Mesothelial cell of epicardium (in vitro differentiated cells): ENCODE results near the gene CHST1. TPM values are rescaled to one million over a fixed set of nuclear protein-coding genes. Genes with fewer than 3 reads are reported as not detected.
A peak's percentile ranks its signal among the peaks of the same experiment; 100 is the strongest.

Experiments used
- DNase-seq, 2 experiments: peaks; one replicate each; pipeline ENCODE4 v3.0.0; 2021; ENCODE audit warnings: low spot score in 2 of 2; ENCODE audit not compliant: unreplicated experiment in 2 of 2
- H3K27ac Mint-ChIP-seq: 2 replicates; pipeline ENCODE4 v1.8.0; 2021; ENCODE audit warnings: mixed read lengths
- H3K27me3 Mint-ChIP-seq: 2 replicates; pipeline ENCODE4 v1.8.0; 2021; ENCODE audit warnings: low read depth, mixed read lengths
- H3K36me3 Mint-ChIP-seq: 2 replicates; pipeline ENCODE4 v1.8.0; 2021; ENCODE audit warnings: mixed read lengths
- H3K4me1 Mint-ChIP-seq: 2 replicates; pipeline ENCODE4 v1.8.0; 2021; ENCODE audit warnings: mixed read lengths
- H3K4me3 Mint-ChIP-seq: 2 replicates; pipeline ENCODE4 v1.8.0; 2021; ENCODE audit warnings: mild to moderate bottlenecking, moderate library complexity, mixed read lengths
- H3K9me3 Mint-ChIP-seq: 2 replicates; pipeline ENCODE4 v1.8.0; 2021; ENCODE audit warnings: mixed read lengths
- total RNA-seq: library from RNA; stranded (reverse); gene quantifications from 3 replicates; pipeline ENCODE4 v1.2.1, GENCODE V29; 2021
- TF ChIP-seq, protein P1 (sequence below): fragments of 200-600 bp; sonication (generic); IDR thresholded peaks from one replicate; pipeline ENCODE4 v1.5.0; 2021; ENCODE audit warnings: antibody characterized with exemption; ENCODE audit not compliant: unreplicated experiment

CHST1 gene
- total RNA-seq, 1 donor from 2014 or later = 1.6 TPM

DNA sequence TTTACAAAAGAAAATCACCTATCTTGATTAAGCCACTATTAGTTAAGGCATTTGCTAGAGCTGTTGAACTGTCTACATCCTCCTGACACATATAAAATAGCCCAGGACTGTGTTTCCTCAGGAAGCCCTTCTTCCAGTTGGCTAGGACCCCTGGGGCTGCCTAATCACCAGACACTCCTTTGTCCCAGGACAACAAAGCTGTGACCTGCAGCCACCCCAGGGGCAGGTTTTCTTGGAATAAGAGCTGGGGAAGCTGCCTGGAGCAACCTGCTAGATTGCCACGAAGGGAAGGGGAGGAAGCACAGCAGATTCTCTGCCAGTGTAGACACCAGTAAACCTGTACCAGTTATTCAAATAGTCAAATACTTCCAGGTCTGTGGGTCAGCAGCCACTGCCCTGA is 17.6 kb downstream of the CHST1 start:
- Mint-ChIP-seq H3K36me3 (no peaks in the 10 kb centered on the region), H3K27me3 (peaks cover 20% of the 10 kb centered on the region), H3K4me1 (no peaks in the 10 kb centered on the region), H3K9me3 (no peaks in the 10 kb centered on the region), H3K4me3 (no peak overlapping the region), H3K27ac (no peak overlapping the region)
- TF ChIP-seq, protein P1, sequence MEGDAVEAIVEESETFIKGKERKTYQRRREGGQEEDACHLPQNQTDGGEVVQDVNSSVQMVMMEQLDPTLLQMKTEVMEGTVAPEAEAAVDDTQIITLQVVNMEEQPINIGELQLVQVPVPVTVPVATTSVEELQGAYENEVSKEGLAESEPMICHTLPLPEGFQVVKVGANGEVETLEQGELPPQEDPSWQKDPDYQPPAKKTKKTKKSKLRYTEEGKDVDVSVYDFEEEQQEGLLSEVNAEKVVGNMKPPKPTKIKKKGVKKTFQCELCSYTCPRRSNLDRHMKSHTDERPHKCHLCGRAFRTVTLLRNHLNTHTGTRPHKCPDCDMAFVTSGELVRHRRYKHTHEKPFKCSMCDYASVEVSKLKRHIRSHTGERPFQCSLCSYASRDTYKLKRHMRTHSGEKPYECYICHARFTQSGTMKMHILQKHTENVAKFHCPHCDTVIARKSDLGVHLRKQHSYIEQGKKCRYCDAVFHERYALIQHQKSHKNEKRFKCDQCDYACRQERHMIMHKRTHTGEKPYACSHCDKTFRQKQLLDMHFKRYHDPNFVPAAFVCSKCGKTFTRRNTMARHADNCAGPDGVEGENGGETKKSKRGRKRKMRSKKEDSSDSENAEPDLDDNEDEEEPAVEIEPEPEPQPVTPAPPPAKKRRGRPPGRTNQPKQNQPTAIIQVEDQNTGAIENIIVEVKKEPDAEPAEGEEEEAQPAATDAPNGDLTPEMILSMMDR = no peak
- no peak for DNase-seq

DNA sequence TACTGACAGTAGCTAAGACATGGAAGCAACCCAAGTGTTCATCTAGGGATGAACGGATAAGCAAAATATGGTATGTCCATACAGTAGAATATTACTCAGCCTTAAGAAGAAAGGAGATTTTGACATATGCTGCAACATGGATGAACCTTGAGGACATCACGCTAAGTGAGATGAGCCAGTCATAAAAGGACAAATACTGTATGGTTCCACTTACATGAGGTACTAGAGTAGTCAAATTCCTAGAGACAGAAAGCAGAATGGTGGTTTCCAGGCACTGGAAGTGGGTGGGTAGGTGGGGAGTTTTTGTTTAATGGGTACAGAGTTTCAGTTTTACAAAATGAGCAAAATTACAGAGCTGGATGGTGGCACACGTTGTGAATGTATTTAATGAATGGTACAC is 18.1 kb downstream of the CHST1 start:
- Mint-ChIP-seq H3K27me3 (peaks cover 24% of the 10 kb centered on the region), H3K4me1 (no peaks in the 10 kb centered on the region), H3K36me3 (no peaks in the 10 kb centered on the region), H3K4me3 (no peak overlapping the region), H3K27ac (no peak overlapping the region), H3K9me3 (no peaks in the 10 kb centered on the region)
- DNase-seq = no peak
- TF ChIP-seq, protein P1 = no peak

- H3K27ac Mint-ChIP-seq = no peak overlapping the region
- H3K4me3 Mint-ChIP-seq = no peak overlapping the region
- TF ChIP-seq, protein P1 = no peak
- no peaks in the 10 kb centered on the region for H3K36me3 Mint-ChIP-seq
- H3K9me3 Mint-ChIP-seq = no peaks in the 10 kb centered on the region
- no peak for DNase-seq
- H3K4me1 Mint-ChIP-seq = no peaks in the 10 kb centered on the region
- peaks cover 30% of the 10 kb centered on the region for H3K27me3 Mint-ChIP-seq
These were observed 19.0 kb downstream of the CHST1 start for GRCh38 chr11:45646275-45646927.

- peak in 1 of 2 experiments; percentile 24 for DNase-seq
- TF ChIP-seq, protein P1 = no peak
- no peaks in the 10 kb centered on the region for H3K36me3 Mint-ChIP-seq
- no peak overlapping the region for H3K4me3 Mint-ChIP-seq
- no peaks in the 10 kb centered on the region for H3K9me3 Mint-ChIP-seq
- peaks cover 32% of the 10 kb centered on the region for H3K27me3 Mint-ChIP-seq
- no peaks in the 10 kb centered on the region for H3K4me1 Mint-ChIP-seq
- no peak overlapping the region for H3K27ac Mint-ChIP-seq
These were observed 20.2 kb downstream of the CHST1 start for GRCh38 chr11:45644981-45645889.

- no peak overlapping the region for H3K27ac Mint-ChIP-seq
- peaks cover 44% of the 10 kb centered on the region for H3K27me3 Mint-ChIP-seq
- no peak for DNase-seq
- no peak overlapping the region for H3K4me3 Mint-ChIP-seq
- H3K36me3 Mint-ChIP-seq = no peaks in the 10 kb centered on the region
- TF ChIP-seq, protein P1 = no peak
- peaks cover 2% of the 10 kb centered on the region for H3K9me3 Mint-ChIP-seq
- H3K4me1 Mint-ChIP-seq = no peaks in the 10 kb centered on the region
These were observed 21.7 kb downstream of the CHST1 start for GRCh38 chr11:45643598-45644260.
